Measurements from ENCODE around the gene PDE6C. TPM values are rescaled to one million over a fixed set of nuclear protein-coding genes. Genes with fewer than 3 reads are reported as not detected.

PDE6C gene
- not detected in 2 replicates for total RNA-seq

GRCh38 chr10:93612311-93612710 lies at the start of gene PDE6C:
TSS of gene PDE6C (plus strand) at chr10:93612537. CDS start at chr10:93612726, 189 bp downstream.

GRCh38 chr10:93566435-93567276 lies 45.7 kb upstream of the PDE6C start, which contains the start of gene FFAR4:
TSS of gene FFAR4 (plus strand) at chr10:93566665. CDS start at chr10:93566721, 56 bp downstream.

GRCh38 chr10:93601146-93601773 lies 11.1 kb upstream of the PDE6C start, which contains the start of gene RBP4:
TSS of gene RBP4 (minus strand) at chr10:93601235. CDS start at chr10:93601028, 207 bp downstream.

GRCh38 chr10:93702210-93703001 lies 90.1 kb downstream of the PDE6C start, which contains the start of gene FRA10AC1:
TSS of gene FRA10AC1 (minus strand) at chr10:93702592. CDS start at chr10:93700106, 2,486 bp downstream.

Other genes with a start within 250 kb of the PDE6C start
- 202 and 385 TPM in 2 replicates for gene MYOF, start 130.2 kb upstream of the PDE6C start, total RNA-seq
- 2.7 and 23.3 TPM in 2 replicates for gene CEP55, start 115.9 kb upstream of the PDE6C start, total RNA-seq
- gene FFAR4, start 45.9 kb upstream of the PDE6C start, total RNA-seq: not detected in 2 replicates
- 0.09 and 0.30 TPM in 2 replicates for gene RBP4, start 11.3 kb upstream of the PDE6C start, total RNA-seq
- 15.3 and 25.8 TPM in 2 replicates for gene FRA10AC1, start 90.1 kb downstream of the PDE6C start, total RNA-seq
- gene LGI1, start 145.4 kb downstream of the PDE6C start, total RNA-seq: not detected in 2 replicates